Neuronal stem cell (in vitro differentiated cells): ENCODE results near the gene CMTM5.
A peak's percentile ranks its signal among the peaks of the same experiment; 100 is the strongest.

Experiments
- DNase-seq: peaks from one replicate; pipeline ENCODE4 v3.0.0-alpha.2; 2013; ENCODE audit warnings: low spot score
- H2AFZ ChIP-seq: one replicate; pipeline ENCODE4 v1.6.1; 2013; ENCODE audit warnings: mild to moderate bottlenecking, low read length, inconsistent platforms
- H2AK5ac ChIP-seq: 2 replicates; pipeline ENCODE4 v1.6.1; 2013; ENCODE audit warnings: low read depth, mild to moderate bottlenecking, inconsistent platforms, low read length, moderate library complexity, mixed read lengths
- H2BK120ac ChIP-seq: 2 replicates; pipeline ENCODE4 v1.6.1; 2013; ENCODE audit warnings: low read depth, mild to moderate bottlenecking, inconsistent platforms, low read length, moderate library complexity, mixed read lengths
- H2BK12ac ChIP-seq: one replicate; pipeline ENCODE4 v1.6.1; 2013; ENCODE audit warnings: low read length, inconsistent platforms
- H2BK15ac ChIP-seq: 2 replicates; pipeline ENCODE4 v1.6.1; 2013; ENCODE audit warnings: mild to moderate bottlenecking, low read length, inconsistent platforms, mixed read lengths
- H2BK5ac ChIP-seq: one replicate; pipeline ENCODE4 v1.6.1; 2013; ENCODE audit warnings: inconsistent platforms, mild to moderate bottlenecking, low read length, moderate library complexity
- H3K14ac ChIP-seq: one replicate; pipeline ENCODE4 v1.6.1; 2013; ENCODE audit warnings: low read length, inconsistent platforms
- H3K18ac ChIP-seq: 2 replicates; pipeline ENCODE4 v1.6.1; 2013; ENCODE audit warnings: low read length, inconsistent platforms
- H3K23ac ChIP-seq: 2 replicates; pipeline ENCODE4 v1.6.1; 2013; ENCODE audit warnings: low read depth, mild to moderate bottlenecking, mixed read lengths, low read length, inconsistent platforms; ENCODE audit not compliant: poor library complexity
- H3K27ac ChIP-seq: replicated peaks from 3 replicates; pipeline ENCODE4 v1.5.1; 2013; ENCODE audit warnings: low read length, inconsistent platforms
- H3K27me3 ChIP-seq, 3 experiments: 2 replicates each; pipeline ENCODE4 v1.6.1; 2013; ENCODE audit warnings: low read length in 3 of 3, mild to moderate bottlenecking in 2 of 3, inconsistent platforms in 1 of 3, low read depth in 1 of 3, mixed read lengths in 1 of 3, moderate library complexity in 1 of 3; ENCODE audit not compliant: control insufficient read depth in 3 of 3, insufficient read depth in 3 of 3
- H3K36me3 ChIP-seq, 2 donors: replicated peaks in 1 of 2; 2 replicates each; pipeline ENCODE4 v1.6.1; 2013; ENCODE audit warnings: low read length in 2 of 2; ENCODE audit not compliant: control insufficient read depth in 2 of 2, insufficient read depth in 2 of 2
- H3K4ac ChIP-seq: 2 replicates; pipeline ENCODE4 v1.6.1; 2013; ENCODE audit warnings: inconsistent platforms, mild to moderate bottlenecking, low read length, moderate library complexity
- H3K4me1 ChIP-seq, 2 donors: 1 replicate in 1 of 2; 2 replicates in 1 of 2; pipeline ENCODE4 v1.6.1; 2013; ENCODE audit warnings: low read length in 2 of 2, low read depth in 1 of 2; ENCODE audit not compliant: control insufficient read depth in 2 of 2, insufficient read depth in 1 of 2
- H3K4me2 ChIP-seq: one replicate; pipeline ENCODE4 v1.6.1; 2013; ENCODE audit warnings: mild to moderate bottlenecking, low read length, inconsistent platforms; ENCODE audit not compliant: insufficient read depth, poor library complexity, severe bottlenecking
- H3K4me3 ChIP-seq, 2 donors: 2 replicates each; pipeline ENCODE4 v1.5.1; 2013; ENCODE audit warnings: low read length in 2 of 2, mild to moderate bottlenecking in 2 of 2, inconsistent platforms in 1 of 2, moderate library complexity in 1 of 2
- H3K79me1 ChIP-seq: one replicate; pipeline ENCODE4 v1.6.1; 2013; ENCODE audit warnings: low read depth, mild to moderate bottlenecking, inconsistent platforms, low read length, moderate library complexity
- H3K9ac ChIP-seq: one replicate; pipeline ENCODE4 v1.6.1; 2013; ENCODE audit warnings: mild to moderate bottlenecking, low read depth, low read length, inconsistent platforms; ENCODE audit not compliant: poor library complexity
- H3K9me3 ChIP-seq, 2 donors: replicated peaks in 1 of 2; 2 replicates each; pipeline versions ENCODE3 to v1.6.1; 2013; ENCODE audit warnings: low read length in 2 of 2, mild to moderate bottlenecking in 2 of 2, inconsistent platforms in 1 of 2, low read depth in 1 of 2, mixed read lengths in 1 of 2, moderate library complexity in 1 of 2; ENCODE audit not compliant: control insufficient read depth in 2 of 2, insufficient read depth in 1 of 2
- H4K8ac ChIP-seq: one replicate; pipeline ENCODE4 v1.6.1; 2013; ENCODE audit warnings: low read depth, mild to moderate bottlenecking, inconsistent platforms, low read length, moderate library complexity
- H4K91ac ChIP-seq: one replicate; pipeline ENCODE4 v1.6.1; 2013; ENCODE audit warnings: low read length, low read depth, mild to moderate bottlenecking, inconsistent platforms; ENCODE audit not compliant: poor library complexity
- WGBS, 2 donors: extraction: QIAGEN DNeasy Blood & Tissue Kit; methylation state at CpG; one replicate each; pipeline ENCODE4 v1.1.7; 2013; ENCODE audit warnings: missing lambda C conversion rate in 2 of 2, mixed read lengths in 1 of 2; ENCODE audit not compliant: insufficient read length in 2 of 2, insufficient replicate concordance in 1 of 2; ENCODE audit errors: extremely low coverage in 2 of 2; 5-methylcytosine and 5-hydroxymethylcytosine counted together

CMTM5 gene

GRCh38 chr14:23347406-23348296, 29.2 kb upstream of the CMTM5 start:
- Histone ChIP-seq H3K27me3 (peaks cover 0 to 3% (median 0%) of the 10 kb centered on the region in 3 experiments), H2BK5ac (no peak overlapping the region), H3K27ac (no peak overlapping the region), H3K4me1 (peaks cover 0 to 4% of the 10 kb centered on the region in 2 donors), H3K23ac (no peak overlapping the region), H2AK5ac (no peak overlapping the region), H2BK15ac (no peak overlapping the region), H3K79me1 (no peaks in the 10 kb centered on the region), H3K36me3 (peaks cover 7 to 8% of the 10 kb centered on the region in 2 donors), H3K9me3 (no peaks in the 10 kb centered on the region), H3K4ac (no peak overlapping the region), H3K4me2 (no peak overlapping the region), H3K4me3 (no peak overlapping the region), H4K8ac (no peak overlapping the region), H3K18ac (no peak overlapping the region), H4K91ac (no peak overlapping the region), H3K9ac (peak overlapping the region; percentile 40), H2BK12ac (no peak overlapping the region), H2AFZ (no peak overlapping the region), H2BK120ac (no peak overlapping the region), H3K14ac (peak overlapping the region; percentile 32)
- WGBS, 2 donors: no CpG with 5 or more reads among the region's 19 CpGs
- DNase-seq: no peak

- H4K91ac ChIP-seq: no peak overlapping the region
- H3K27ac ChIP-seq: no peak overlapping the region
- no peak overlapping the region for H3K23ac ChIP-seq
- no peak overlapping the region for H4K8ac ChIP-seq
- H3K18ac ChIP-seq: no peak overlapping the region
- H3K36me3 ChIP-seq: peaks cover 7 to 8% of the 10 kb centered on the region in 2 donors
- H3K9ac ChIP-seq: no peak overlapping the region
- H2BK5ac ChIP-seq: no peak overlapping the region
- no peak for DNase-seq
- H2BK12ac ChIP-seq: no peak overlapping the region
- H3K79me1 ChIP-seq: no peaks in the 10 kb centered on the region
- peaks cover 0 to 7% of the 10 kb centered on the region in 2 donors for H3K4me1 ChIP-seq
- H2AFZ ChIP-seq: no peak overlapping the region
- H3K27me3 ChIP-seq: peaks cover 0 to 3% (median 0%) of the 10 kb centered on the region in 3 experiments
- no peak overlapping the region for H3K4me3 ChIP-seq
- H2BK120ac ChIP-seq: no peak overlapping the region
- H3K14ac ChIP-seq: no peak overlapping the region
- H2BK15ac ChIP-seq: no peak overlapping the region
- H3K4ac ChIP-seq: no peak overlapping the region
- no peak overlapping the region for H3K4me2 ChIP-seq
- no CpG with 5 or more reads among the region's 6 CpGs for WGBS, 2 donors
- no peaks in the 10 kb centered on the region for H3K9me3 ChIP-seq
- H2AK5ac ChIP-seq: no peak overlapping the region
These were observed 28.6 kb upstream of the CMTM5 start for GRCh38 chr14:23348297-23348655.

- no peak overlapping the region for H3K27ac ChIP-seq
- no peak overlapping the region for H2AK5ac ChIP-seq
- H3K9me3 ChIP-seq: no peaks in the 10 kb centered on the region
- H3K4me3 ChIP-seq: no peak overlapping the region
- H4K91ac ChIP-seq: no peak overlapping the region
- H3K27me3 ChIP-seq: peaks cover 0 to 3% (median 0%) of the 10 kb centered on the region in 3 experiments
- no peak overlapping the region for H3K4ac ChIP-seq
- H3K4me2 ChIP-seq: no peak overlapping the region
- peaks cover 7 to 8% of the 10 kb centered on the region in 2 donors for H3K36me3 ChIP-seq
- no peak overlapping the region for H2BK12ac ChIP-seq
- no peak overlapping the region for H2BK120ac ChIP-seq
- WGBS, 2 donors: no CpG with 5 or more reads among the region's 8 CpGs
- H2BK5ac ChIP-seq: no peak overlapping the region
- peak overlapping the region; percentile 27 for H3K9ac ChIP-seq
- no peak overlapping the region for H3K18ac ChIP-seq
- H3K14ac ChIP-seq: no peak overlapping the region
- no peak overlapping the region for H2AFZ ChIP-seq
- no peak overlapping the region for H4K8ac ChIP-seq
- no peak overlapping the region for H2BK15ac ChIP-seq
- H3K79me1 ChIP-seq: no peaks in the 10 kb centered on the region
- no peak overlapping the region for H3K23ac ChIP-seq
- no peak for DNase-seq
- H3K4me1 ChIP-seq: peaks cover 0 to 9% of the 10 kb centered on the region in 2 donors
These were observed 27.5 kb upstream of the CMTM5 start for GRCh38 chr14:23349156-23349845.
